H9 (cell line): ENCODE measurements around the gene ORC1. TPM values are rescaled to one million over a fixed set of nuclear protein-coding genes. Genes with fewer than 3 reads are reported as not detected.

Source experiments
- DNase-seq: peaks from one replicate; pipeline ENCODE4 v3.0.0-alpha.2; 2017
- H2AFZ ChIP-seq: one replicate; pipeline ENCODE4 v1.6.1; 2013; ENCODE audit warnings: mild to moderate bottlenecking, low read length, control low read depth, moderate library complexity
- H2AK5ac ChIP-seq: 2 replicates; pipeline ENCODE4 v1.6.1; 2013; ENCODE audit warnings: low read length, control low read depth, mixed read lengths; ENCODE audit not compliant: insufficient read length
- H2BK120ac ChIP-seq: one replicate; pipeline ENCODE4 v1.6.1; 2013; ENCODE audit warnings: low read depth, mild to moderate bottlenecking, low read length, control low read depth, inconsistent platforms; ENCODE audit not compliant: poor library complexity, severe bottlenecking
- H2BK12ac ChIP-seq: 2 replicates; pipeline ENCODE4 v1.6.1; 2013; ENCODE audit warnings: low read length, control low read depth, mixed read lengths, low read depth; ENCODE audit not compliant: insufficient read length
- H2BK15ac ChIP-seq: 2 replicates; pipeline ENCODE4 v1.6.1; 2013; ENCODE audit warnings: low read depth, low read length, control low read depth
- H2BK20ac ChIP-seq: one replicate; pipeline ENCODE4 v1.6.1; 2013; ENCODE audit warnings: low read depth, mild to moderate bottlenecking, low read length, control low read depth, inconsistent platforms; ENCODE audit not compliant: poor library complexity, severe bottlenecking
- H2BK5ac ChIP-seq: 2 replicates; pipeline ENCODE4 v1.6.1; 2013; ENCODE audit warnings: low read length, control low read depth, mixed read lengths; ENCODE audit not compliant: insufficient read length
- H3K14ac ChIP-seq: 2 replicates; pipeline ENCODE4 v1.6.1; 2013; ENCODE audit warnings: low read length, control low read depth; ENCODE audit not compliant: insufficient read depth
- H3K18ac ChIP-seq: 2 replicates; pipeline ENCODE4 v1.6.1; 2013; ENCODE audit warnings: low read depth, mild to moderate bottlenecking, mixed read lengths, low read length, control low read depth; ENCODE audit not compliant: insufficient read length
- H3K23ac ChIP-seq: 2 replicates; pipeline ENCODE4 v1.6.1; 2013; ENCODE audit warnings: low read length, control low read depth, mixed read lengths, low read depth; ENCODE audit not compliant: insufficient read length
- H3K23me2 ChIP-seq: 2 replicates; pipeline ENCODE4 v1.6.1; 2013; ENCODE audit warnings: low read depth, mild to moderate bottlenecking, mixed read lengths, low read length, control low read depth; ENCODE audit not compliant: insufficient read length, poor library complexity, severe bottlenecking
- H3K27ac ChIP-seq: 2 replicates; pipeline ENCODE4 v1.5.1; 2013; ENCODE audit warnings: low read length, control low read depth, mixed read lengths, low read depth; ENCODE audit not compliant: insufficient read length
- H3K27me3 ChIP-seq: 2 replicates; pipeline ENCODE4 v1.6.1; 2013; ENCODE audit warnings: low read length, control low read depth, inconsistent platforms; ENCODE audit not compliant: insufficient read depth
- H3K4ac ChIP-seq: 2 replicates; pipeline ENCODE4 v1.6.1; 2013; ENCODE audit warnings: low read depth, mild to moderate bottlenecking, control low read depth, inconsistent platforms, low read length, moderate library complexity
- H3K4me1 ChIP-seq: 2 replicates; pipeline ENCODE4 v1.6.1; 2013; ENCODE audit warnings: low read length, control low read depth, inconsistent platforms; ENCODE audit not compliant: insufficient read depth
- H3K4me2 ChIP-seq: 2 replicates; pipeline ENCODE4 v1.6.1; 2013; ENCODE audit warnings: low read length, control low read depth, mixed read lengths; ENCODE audit not compliant: insufficient read length, insufficient read depth
- H3K56ac ChIP-seq: 2 replicates; pipeline ENCODE4 v1.6.1; 2013; ENCODE audit warnings: low read depth, mild to moderate bottlenecking, mixed read lengths, low read length, control low read depth; ENCODE audit not compliant: insufficient read length
- H3K79me1 ChIP-seq: 2 replicates; pipeline ENCODE4 v1.6.1; 2013; ENCODE audit warnings: low read depth, mild to moderate bottlenecking, moderate library complexity, low read length, control low read depth, inconsistent platforms; ENCODE audit not compliant: insufficient read depth, poor library complexity, severe bottlenecking
- H3K79me2 ChIP-seq: 2 replicates; pipeline ENCODE4 v1.6.1; 2013; ENCODE audit warnings: low read length, control low read depth, inconsistent platforms; ENCODE audit not compliant: insufficient read depth
- H3K9ac ChIP-seq: 2 replicates; pipeline ENCODE4 v1.6.1; 2013; ENCODE audit warnings: low read length, control low read depth, mixed read lengths; ENCODE audit not compliant: insufficient read length; ENCODE audit errors: extremely low read depth
- H3K9me3 ChIP-seq: one replicate; pipeline ENCODE4 v1.6.1; 2013; ENCODE audit warnings: low read depth, low read length, inconsistent platforms; ENCODE audit not compliant: control insufficient read depth
- H3T11ph ChIP-seq: one replicate; pipeline ENCODE4 v1.6.1; 2013; ENCODE audit warnings: mild to moderate bottlenecking, low read length, control low read depth, inconsistent platforms
- H4K20me1 ChIP-seq: one replicate; pipeline ENCODE4 v1.6.1; 2013; ENCODE audit not compliant: control insufficient read depth, insufficient read length, insufficient read depth
- H4K5ac ChIP-seq: 2 replicates; pipeline ENCODE4 v1.6.1; 2013; ENCODE audit warnings: low read depth, mild to moderate bottlenecking, mixed read lengths, low read length, control low read depth; ENCODE audit not compliant: insufficient read length
- H4K8ac ChIP-seq: replicated peaks from 2 replicates; pipeline ENCODE4 v1.6.1; 2013; ENCODE audit warnings: low read length, control low read depth, mixed read lengths, low read depth; ENCODE audit not compliant: insufficient read length
- H4K91ac ChIP-seq: 2 replicates; pipeline ENCODE4 v1.6.1; 2013; ENCODE audit warnings: low read depth, mild to moderate bottlenecking, moderate library complexity, mixed read lengths, low read length, control low read depth; ENCODE audit not compliant: insufficient read length
- H3K27ac Mint-ChIP-seq, 3 experiments: 2 replicates in 2 of 3; 3 replicates in 1 of 3; pipeline ENCODE4 v1.8.0; 2020 to 2021; ENCODE audit warnings: mixed read lengths in 3 of 3, mild to moderate bottlenecking in 1 of 3, moderate library complexity in 1 of 3
- H3K27me3 Mint-ChIP-seq: 2 replicates; pipeline ENCODE4 v1.8.0; 2021; ENCODE audit warnings: low read depth, mild to moderate bottlenecking, moderate library complexity, mixed read lengths
- H3K36me3 Mint-ChIP-seq, 3 experiments: 2 replicates in 2 of 3; 3 replicates in 1 of 3; pipeline ENCODE4 v1.8.0; 2020 to 2021; ENCODE audit warnings: low read depth in 3 of 3, mixed read lengths in 3 of 3; ENCODE audit not compliant: insufficient read depth in 1 of 3
- H3K4me1 Mint-ChIP-seq, 2 experiments: 2 replicates each; pipeline ENCODE4 v1.8.0; 2020; ENCODE audit warnings: mixed read lengths in 2 of 2
- H3K4me3 Mint-ChIP-seq, 2 experiments: 2 replicates in 1 of 2; 3 replicates in 1 of 2; pipeline ENCODE4 v1.8.0; 2020 to 2021; ENCODE audit warnings: mild to moderate bottlenecking in 2 of 2, mixed read lengths in 2 of 2, moderate library complexity in 1 of 2
- H3K9me3 Mint-ChIP-seq, 2 experiments: 2 replicates in 1 of 2; 3 replicates in 1 of 2; pipeline ENCODE4 v1.8.0; 2020; ENCODE audit warnings: mild to moderate bottlenecking in 2 of 2, mixed read lengths in 2 of 2, moderate library complexity in 1 of 2
- CTCF ChIP-seq: fragments of 200-600 bp; sonication (generic); conservative IDR thresholded peaks from 3 replicates; pipeline ENCODE4 v1.8.0; 2021; ENCODE audit warnings: antibody characterized with exemption, mild to moderate bottlenecking
- WGBS: extraction: QIAGEN DNeasy Blood & Tissue Kit; methylation state at CpG from one replicate; pipeline ENCODE4 v1.1.7; 2013; ENCODE audit warnings: missing lambda C conversion rate, low lambda C conversion rate, mixed read lengths; ENCODE audit not compliant: insufficient read length; ENCODE audit errors: extremely low coverage; 5-methylcytosine and 5-hydroxymethylcytosine counted together
- total RNA-seq: library from RNA; stranded (reverse); gene quantifications from 2 replicates; pipeline ENCODE4 v1.2.1, GENCODE V29; 2021

ORC1 gene
- total RNA-seq, 1 experiment from 2014 or later = 46.4 TPM

GRCh38 chr1:52325786-52326185 is 78.4 kb downstream of the ORC1 start:
- Histone ChIP-seq H3K27ac (no peak overlapping the region), H2BK20ac (no peak overlapping the region), H3K14ac (no peak overlapping the region), H3K9ac (no peak overlapping the region), H2AFZ (no peak overlapping the region), H3K79me2 (no peaks in the 10 kb centered on the region), H4K8ac (no peak overlapping the region), H3K4me2 (no peak overlapping the region), H3K4me1 (peaks cover 3% of the 10 kb centered on the region; the same call in 1 of the 2 replicates), H2BK5ac (no peak overlapping the region), H3K56ac (no peak overlapping the region), H4K5ac (no peak overlapping the region), H4K20me1 (no peaks in the 10 kb centered on the region), H4K91ac (no peak overlapping the region), H3K79me1 (no peaks in the 10 kb centered on the region), H3K23me2 (no peaks in the 10 kb centered on the region), H3T11ph (no peak overlapping the region), H2BK15ac (no peak overlapping the region), H3K27me3 (no peaks in the 10 kb centered on the region), H2AK5ac (no peak overlapping the region), H3K4ac (no peak overlapping the region), H2BK120ac (no peak overlapping the region), H3K23ac (no peak overlapping the region), H2BK12ac (no peak overlapping the region), H3K9me3 (no peaks in the 10 kb centered on the region), H3K18ac (no peak overlapping the region)
- TF ChIP-seq CTCF = no peak
- H3K9me3 Mint-ChIP-seq = no peaks in the 10 kb centered on the region
- no peak overlapping the region for H3K4me3 Mint-ChIP-seq
- H3K27me3 Mint-ChIP-seq = no peaks in the 10 kb centered on the region
- H3K4me1 Mint-ChIP-seq = peaks cover 12% of the 10 kb centered on the region in 2 experiments
- peaks cover 0 to 10% (median 3%) of the 10 kb centered on the region in 3 experiments; a peak in 3 of 7 replicates for H3K36me3 Mint-ChIP-seq
- DNase-seq = no peak
- no CpG with 5 or more reads among the region's 5 CpGs for WGBS
- H3K27ac Mint-ChIP-seq = peak overlapping the region in 2 of 3 experiments; percentile 32 to 46; a peak in 3 of 7 replicates
